Natural killer cell treated with Interleukin-12 subunit alpha and Interleukin-12 subunit beta and Interleukin-15 and Interleukin-18, amount 100 ng/mL, for 72 hours (primary cell): ENCODE data around the gene S1PR1. TPM values are rescaled to one million over a fixed set of nuclear protein-coding genes. Genes with fewer than 3 reads are reported as not detected.
A peak's percentile ranks its signal among the peaks of the same experiment; 100 is the strongest.
"Not testable (repeated sequence)": the region's sequence is repeated elsewhere in the genome, so short reads cannot be mapped to it uniquely, and the experiment has no call there.

Experiments used
- ATAC-seq, 2 donors: fragments of 150-1000 bp; cut with Tn5 transposase in 1 of 2; sonication (Bioruptor Pico), chemical (Tn5 transposase) in 1 of 2; 2 replicates each; pipeline ENCODE4 v1.10.0; 2021
- DNase-seq: peaks from one replicate; pipeline ENCODE4 v3.0.0; 2022; ENCODE audit warnings: low spot score
- H3K27ac Mint-ChIP-seq, 2 donors: 1 replicate in 1 of 2; 2 replicates in 1 of 2; pipeline ENCODE4 v1.8.0; 2022; ENCODE audit warnings: mixed read lengths in 2 of 2, mild to moderate bottlenecking in 1 of 2, moderate library complexity in 1 of 2
- H3K27me3 Mint-ChIP-seq, 2 donors: 1 replicate in 1 of 2; 2 replicates in 1 of 2; pipeline ENCODE4 v1.8.0; 2022; ENCODE audit warnings: mixed read lengths in 2 of 2
- H3K36me3 Mint-ChIP-seq: one replicate; pipeline ENCODE4 v1.8.0; 2022; ENCODE audit warnings: mixed read lengths
- H3K4me1 Mint-ChIP-seq, 2 donors: 1 replicate in 1 of 2; 2 replicates in 1 of 2; pipeline ENCODE4 v1.8.0; 2022; ENCODE audit warnings: low read depth in 2 of 2, mixed read lengths in 2 of 2, mild to moderate bottlenecking in 1 of 2
- H3K4me3 Mint-ChIP-seq: one replicate; pipeline ENCODE4 v1.8.0; 2022; ENCODE audit warnings: mixed read lengths
- H3K9me3 Mint-ChIP-seq: 2 replicates; pipeline ENCODE4 v1.8.0; 2022; ENCODE audit warnings: mixed read lengths
- total RNA-seq, 2 donors: library from RNA; stranded (reverse); gene quantifications; one replicate each; pipeline ENCODE4 v1.2.3, GENCODE V29; 2022

Gene S1PR1
- total RNA-seq: 10 to 100 TPM; 11.8 to 49.3 TPM

- ATAC-seq (peak; percentile 29 to 43), DNase-seq (peak; percentile 81)
- Mint-ChIP-seq H3K4me1 (peaks cover 56 to 59% of the 10 kb centered on the region in 2 donors), H3K9me3 (no peaks in the 10 kb centered on the region), H3K36me3 (peaks cover 18% of the 10 kb centered on the region), H3K4me3 (peak within 1 kb of the TSS; percentile 92), H3K27me3 (no peaks in the 10 kb centered on the region), H3K27ac (peak within 1 kb of the TSS; percentile 85 to 94)
These were observed at the start of gene S1PR1 for GRCh38 chr1:101236516-101237228. Gene S1PR1, plus strand, starts transcription at chr1:101237019. Its CDS starts 1,966 bp downstream, at chr1:101238985.

- H3K4me3 Mint-ChIP-seq: no peak overlapping the region
- ATAC-seq (no peak), DNase-seq (no peak)
- H3K27me3 Mint-ChIP-seq: peaks cover 0 to 7% of the 10 kb centered on the region in 2 donors
- H3K4me1 Mint-ChIP-seq: peaks cover 6 to 23% of the 10 kb centered on the region in 2 donors
- no peaks in the 10 kb centered on the region for H3K36me3 Mint-ChIP-seq
- H3K9me3 Mint-ChIP-seq: no peaks in the 10 kb centered on the region
- no peak overlapping the region for H3K27ac Mint-ChIP-seq
These were observed 49.5 kb upstream of the S1PR1 start for GRCh38 chr1:101187297-101187696.

GRCh38 chr1:101188331-101188730 is 48.5 kb upstream of the S1PR1 start:
- Mint-ChIP-seq H3K36me3 (no peaks in the 10 kb centered on the region), H3K27ac (no peak overlapping the region), H3K4me1 (peaks cover 6 to 21% of the 10 kb centered on the region in 2 donors), H3K4me3 (no peak overlapping the region), H3K27me3 (peaks cover 0 to 7% of the 10 kb centered on the region in 2 donors), H3K9me3 (no peaks in the 10 kb centered on the region)
- DNase-seq (no peak), ATAC-seq (no peak)

- H3K4me1 Mint-ChIP-seq: peaks cover 6 to 14% of the 10 kb centered on the region in 2 donors
- H3K36me3 Mint-ChIP-seq, H3K27ac Mint-ChIP-seq, H3K9me3 Mint-ChIP-seq, H3K27me3 Mint-ChIP-seq, DNase-seq, H3K4me3 Mint-ChIP-seq, ATAC-seq: not testable (repeated sequence)
These were observed 47.9 kb upstream of the S1PR1 start for GRCh38 chr1:101188968-101189367.

GRCh38 chr1:101190441-101190840 is 46.4 kb upstream of the S1PR1 start:
- Mint-ChIP-seq H3K9me3 (no peaks in the 10 kb centered on the region), H3K27me3 (peaks cover 0 to 7% of the 10 kb centered on the region in 2 donors), H3K27ac (peak overlapping the region in 1 of 2 donors; percentile 2), H3K4me3 (no peak overlapping the region), H3K4me1 (peaks cover 6 to 13% of the 10 kb centered on the region in 2 donors), H3K36me3 (no peaks in the 10 kb centered on the region)
- no peak for DNase-seq
- no peak for ATAC-seq

GRCh38 chr1:101191049-101191448 is 45.8 kb upstream of the S1PR1 start:
- Mint-ChIP-seq H3K9me3 (no peaks in the 10 kb centered on the region), H3K4me1 (peaks cover 6 to 13% of the 10 kb centered on the region in 2 donors), H3K4me3 (no peak overlapping the region), H3K27ac (no peak overlapping the region), H3K27me3 (peaks cover 0 to 7% of the 10 kb centered on the region in 2 donors), H3K36me3 (no peaks in the 10 kb centered on the region)
- no peak for DNase-seq
- no peak for ATAC-seq

- Mint-ChIP-seq H3K27ac (no peak overlapping the region), H3K4me3 (no peak overlapping the region), H3K36me3 (no peaks in the 10 kb centered on the region), H3K4me1 (peaks cover 0 to 13% of the 10 kb centered on the region in 2 donors), H3K27me3 (no peaks in the 10 kb centered on the region), H3K9me3 (no peaks in the 10 kb centered on the region)
- no peak for DNase-seq
- ATAC-seq: no peak
These were observed 43.1 kb upstream of the S1PR1 start for GRCh38 chr1:101193733-101194169.

- DNase-seq (no peak), ATAC-seq (no peak)
- peaks cover 3 to 20% of the 10 kb centered on the region in 2 donors for H3K4me1 Mint-ChIP-seq
- H3K36me3 Mint-ChIP-seq: no peaks in the 10 kb centered on the region
- H3K27ac Mint-ChIP-seq: no peak overlapping the region
- H3K9me3 Mint-ChIP-seq: no peaks in the 10 kb centered on the region
- H3K27me3 Mint-ChIP-seq: no peaks in the 10 kb centered on the region
- H3K4me3 Mint-ChIP-seq: no peak overlapping the region
These were observed 42.1 kb upstream of the S1PR1 start for GRCh38 chr1:101194746-101195145.

GRCh38 chr1:101196668-101197067 is 40.2 kb upstream of the S1PR1 start:
- Mint-ChIP-seq H3K27ac (no peak overlapping the region), H3K9me3 (no peaks in the 10 kb centered on the region), H3K4me1 (peaks cover 3 to 29% of the 10 kb centered on the region in 2 donors), H3K27me3 (peaks cover 0 to 3% of the 10 kb centered on the region in 2 donors), H3K36me3 (no peaks in the 10 kb centered on the region), H3K4me3 (no peak overlapping the region)
- DNase-seq (no peak), ATAC-seq (no peak)

GRCh38 chr1:101198842-101199636 is 37.8 kb upstream of the S1PR1 start:
- Mint-ChIP-seq H3K4me1 (peaks cover 3 to 29% of the 10 kb centered on the region in 2 donors), H3K4me3 (peak overlapping the region; percentile 56), H3K27ac (peak overlapping the region; percentile 39 to 87), H3K36me3 (no peaks in the 10 kb centered on the region), H3K27me3 (peaks cover 0 to 3% of the 10 kb centered on the region in 2 donors), H3K9me3 (no peaks in the 10 kb centered on the region)
- ATAC-seq (peak; percentile 79 to 92), DNase-seq (no peak)

- ATAC-seq: no peak
- peaks cover 3 to 29% of the 10 kb centered on the region in 2 donors for H3K4me1 Mint-ChIP-seq
These were observed 37.2 kb upstream of the S1PR1 start for GRCh38 chr1:101199637-101199982.

GRCh38 chr1:101200513-101200912 is 36.3 kb upstream of the S1PR1 start:
- peaks cover 6 to 35% of the 10 kb centered on the region in 2 donors for H3K4me1 Mint-ChIP-seq
- DNase-seq (no peak), ATAC-seq (no peak)
- H3K9me3 Mint-ChIP-seq: no peaks in the 10 kb centered on the region
- H3K4me3 Mint-ChIP-seq: peak overlapping the region; percentile 32
- H3K36me3 Mint-ChIP-seq: no peaks in the 10 kb centered on the region
- peaks cover 0 to 3% of the 10 kb centered on the region in 2 donors for H3K27me3 Mint-ChIP-seq
- peak overlapping the region; percentile 55 to 87 for H3K27ac Mint-ChIP-seq

More at GRCh38 chr1:101199637-101199982, 37.2 kb upstream of the S1PR1 start:
- no peaks in the 10 kb centered on the region for H3K36me3 Mint-ChIP-seq
- peaks cover 0 to 3% of the 10 kb centered on the region in 2 donors for H3K27me3 Mint-ChIP-seq
- H3K27ac Mint-ChIP-seq: peak overlapping the region; percentile 55 to 87
- peak overlapping the region; percentile 32 for H3K4me3 Mint-ChIP-seq
- DNase-seq: no peak
- no peaks in the 10 kb centered on the region for H3K9me3 Mint-ChIP-seq

- H3K4me1 Mint-ChIP-seq: peaks cover 7 to 27% of the 10 kb centered on the region in 2 donors
- no peak overlapping the region for H3K4me3 Mint-ChIP-seq
- H3K36me3 Mint-ChIP-seq: no peaks in the 10 kb centered on the region
- DNase-seq: no peak
- H3K27me3 Mint-ChIP-seq: peaks cover 0 to 3% of the 10 kb centered on the region in 2 donors
- no peaks in the 10 kb centered on the region for H3K9me3 Mint-ChIP-seq
- no peak for ATAC-seq
- H3K27ac Mint-ChIP-seq: no peak overlapping the region
These were observed 32.8 kb upstream of the S1PR1 start for GRCh38 chr1:101203820-101204540.
